T-helper 1 cell treated with Interleukin-12 subunit alpha and Interleukin-12 subunit beta and Interleukin-4 antibody, amounts not matched to agents 30 ng/mL and 1 ng/mL, for 36 hours (primary cell): ENCODE data around the gene GPT2. TPM values are rescaled to one million over a fixed set of nuclear protein-coding genes. Genes with fewer than 3 reads are reported as not detected.
"Not testable (repeated sequence)": the region's sequence is repeated elsewhere in the genome, so short reads cannot be mapped to it uniquely, and the experiment has no call there.

ENCODE experiments used
- intact Hi-C: fragments of 100-400 bp; cut with micrococcal nuclease; formaldehyde crosslinking; loops from one replicate; pipeline ENCODE4 v1.15.1; 2024
- total RNA-seq: library from RNA; stranded (reverse); gene quantifications from 2 replicates; pipeline ENCODE4 v1.2.3, GENCODE V29; 2022

Gene GPT2
- total RNA-seq, 1 donor from 2014 or later, result 7.0 TPM

DNA sequence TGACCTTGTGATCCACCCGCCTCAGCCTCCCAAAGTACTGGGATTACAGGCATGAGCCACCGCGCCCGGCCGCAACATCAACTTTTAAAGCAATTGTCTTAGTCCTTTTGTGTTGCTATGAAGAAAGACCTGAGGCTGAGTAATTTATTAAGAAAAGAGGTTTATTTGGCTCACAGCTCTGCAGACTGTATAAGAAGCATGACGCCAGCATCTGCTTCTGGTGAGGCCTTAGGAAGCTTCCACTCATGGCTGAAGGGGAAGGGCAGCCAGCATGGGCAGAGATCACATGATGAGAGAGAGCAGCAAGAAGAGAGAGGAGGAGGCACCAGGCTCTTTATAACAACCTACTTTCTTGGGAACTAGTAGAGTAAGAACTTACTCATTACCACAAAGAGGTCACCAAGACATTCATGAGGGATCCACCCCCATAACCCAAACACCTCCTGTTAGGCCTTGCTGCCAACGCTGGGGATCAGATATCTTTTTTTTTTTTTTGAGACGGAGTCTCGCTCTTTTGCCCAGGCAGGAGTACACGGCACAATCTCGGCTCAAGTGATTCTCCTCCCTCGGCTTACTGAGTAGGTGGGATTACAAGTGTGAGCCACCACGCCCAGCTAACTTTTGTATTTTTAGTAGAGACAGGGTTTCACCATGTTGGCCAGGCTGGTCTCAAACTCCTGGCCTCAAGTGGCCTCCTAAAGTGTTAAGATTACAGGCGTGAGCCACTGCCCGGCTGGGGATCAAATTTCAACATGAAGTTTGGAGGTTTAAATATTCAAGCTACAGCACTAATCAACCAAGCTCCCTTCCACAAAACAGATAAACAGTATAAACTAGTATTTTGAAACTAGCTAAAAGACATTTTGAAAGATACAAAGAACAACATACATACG lies 21.4 kb upstream of the GPT2 start:
- intact Hi-C loops, result no loop called here

DNA sequence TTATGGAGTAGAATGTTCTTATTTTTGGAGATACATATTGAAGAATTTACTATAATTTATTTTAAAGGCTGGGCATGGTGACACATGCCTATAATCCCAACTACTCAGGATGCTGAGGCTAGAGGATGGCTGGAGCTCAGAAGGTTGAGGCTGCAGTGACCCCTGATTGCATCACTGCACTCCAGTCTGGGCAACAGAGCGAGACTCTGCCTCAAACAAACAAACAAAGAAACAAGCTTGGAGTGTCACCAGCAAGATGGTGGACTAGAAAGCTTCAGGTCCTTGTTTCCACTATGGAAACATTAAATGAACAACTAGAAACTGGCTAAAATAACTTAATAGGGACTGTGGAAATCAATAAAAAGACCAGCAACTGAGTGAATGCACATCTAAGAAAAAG lies 17.9 kb upstream of the GPT2 start:
- intact Hi-C loops, result no loop called here

DNA sequence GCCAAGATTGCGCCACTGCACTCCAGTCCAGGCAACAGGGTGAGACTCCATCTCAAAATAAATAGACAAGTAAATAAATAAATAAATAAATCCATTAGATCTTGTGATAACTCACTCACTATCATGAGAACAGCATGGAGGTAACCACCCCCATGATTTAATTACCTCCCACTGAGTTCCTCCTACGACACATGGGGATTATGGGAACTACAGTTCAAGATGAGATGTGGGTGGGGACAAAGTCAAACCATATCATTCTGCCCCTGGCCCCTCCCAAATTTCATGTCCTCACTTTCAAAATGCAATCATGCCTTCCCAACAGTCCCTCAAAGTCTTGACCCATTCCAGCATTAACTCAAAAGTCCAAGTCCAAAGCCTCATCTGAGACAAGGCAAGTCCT lies 16.7 kb upstream of the GPT2 start:
- intact Hi-C loops, result not testable (repeated sequence)

DNA sequence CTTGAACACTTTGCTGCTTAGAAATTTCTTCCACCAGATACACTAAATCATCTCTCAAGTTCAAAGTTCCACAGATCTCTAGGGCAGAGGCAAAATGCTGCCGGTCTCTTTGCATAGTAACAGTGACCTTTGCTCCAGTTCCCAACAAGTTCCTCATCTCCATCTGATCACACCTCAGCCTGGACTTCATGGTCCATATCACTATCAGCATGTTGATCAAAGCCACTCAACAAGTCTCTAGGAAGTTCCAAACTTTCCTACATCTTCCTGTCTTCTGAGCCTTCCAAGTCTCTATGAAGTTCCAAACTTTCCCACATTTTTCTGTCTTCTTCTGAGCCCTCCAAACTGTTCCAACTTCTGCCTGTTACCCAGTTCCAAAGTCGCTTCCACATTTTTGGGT lies 15.3 kb upstream of the GPT2 start:
- intact Hi-C loops, result not testable (repeated sequence)

DNA sequence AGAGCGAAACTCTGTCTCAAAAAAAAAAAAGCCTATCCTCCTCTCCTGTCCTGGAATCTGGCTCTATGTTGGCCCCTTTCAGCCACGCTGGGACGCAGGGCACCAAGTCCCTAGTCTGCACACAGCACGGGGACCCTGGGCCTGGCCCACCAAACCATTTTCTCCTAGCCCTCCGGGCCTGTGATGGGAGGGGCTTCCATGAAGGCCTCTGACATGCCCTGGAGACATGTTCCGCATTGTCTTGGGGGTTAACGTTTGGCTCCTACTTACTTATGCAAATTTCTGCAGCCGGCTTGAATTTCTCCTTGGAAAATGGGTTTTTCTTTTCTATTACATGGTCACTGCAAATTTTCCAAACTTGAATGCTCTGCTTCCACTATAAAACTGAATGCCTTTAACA lies 12.6 kb upstream of the GPT2 start:
- intact Hi-C loops, result no loop called here

DNA sequence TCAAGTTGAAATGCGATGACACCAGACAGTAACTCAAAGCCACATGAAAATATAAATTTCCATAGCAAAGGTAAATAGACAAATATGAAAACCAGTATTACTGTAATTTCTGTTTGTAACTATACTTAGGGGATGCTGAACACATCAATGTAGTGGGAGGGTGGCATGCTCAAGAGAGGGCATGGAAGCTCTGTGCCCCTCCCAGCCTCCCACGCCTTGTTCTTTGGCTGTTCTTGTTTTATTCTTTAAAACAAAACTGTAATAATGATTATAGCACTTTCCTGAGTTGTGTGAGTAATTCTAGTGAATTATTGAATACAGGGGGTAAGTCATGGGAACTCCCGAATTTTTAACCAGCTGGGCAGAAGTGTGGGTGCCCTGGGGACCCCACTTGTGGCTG lies 11.0 kb upstream of the GPT2 start:
- intact Hi-C loops, result no loop called here

DNA sequence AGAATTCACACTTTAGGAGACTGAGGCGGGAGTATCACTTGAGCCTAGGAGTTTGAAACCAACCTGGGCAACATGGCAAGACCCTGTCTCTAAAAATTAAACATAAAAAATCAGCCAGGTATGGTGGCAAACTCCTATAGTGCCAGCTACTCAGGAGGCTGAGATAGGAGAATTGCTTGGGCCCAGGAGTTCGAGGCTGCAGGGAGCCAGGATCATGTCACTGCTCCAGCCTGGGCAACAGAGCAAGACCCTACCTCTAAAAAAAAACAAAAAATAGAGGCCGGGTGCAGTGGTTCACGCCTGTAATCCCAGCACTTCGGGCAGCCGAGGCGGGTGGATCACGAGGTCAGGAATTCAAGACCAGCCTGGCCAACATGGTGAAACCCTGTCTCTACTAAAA lies 8.9 kb upstream of the GPT2 start:
- intact Hi-C loops, result no loop called here

DNA sequence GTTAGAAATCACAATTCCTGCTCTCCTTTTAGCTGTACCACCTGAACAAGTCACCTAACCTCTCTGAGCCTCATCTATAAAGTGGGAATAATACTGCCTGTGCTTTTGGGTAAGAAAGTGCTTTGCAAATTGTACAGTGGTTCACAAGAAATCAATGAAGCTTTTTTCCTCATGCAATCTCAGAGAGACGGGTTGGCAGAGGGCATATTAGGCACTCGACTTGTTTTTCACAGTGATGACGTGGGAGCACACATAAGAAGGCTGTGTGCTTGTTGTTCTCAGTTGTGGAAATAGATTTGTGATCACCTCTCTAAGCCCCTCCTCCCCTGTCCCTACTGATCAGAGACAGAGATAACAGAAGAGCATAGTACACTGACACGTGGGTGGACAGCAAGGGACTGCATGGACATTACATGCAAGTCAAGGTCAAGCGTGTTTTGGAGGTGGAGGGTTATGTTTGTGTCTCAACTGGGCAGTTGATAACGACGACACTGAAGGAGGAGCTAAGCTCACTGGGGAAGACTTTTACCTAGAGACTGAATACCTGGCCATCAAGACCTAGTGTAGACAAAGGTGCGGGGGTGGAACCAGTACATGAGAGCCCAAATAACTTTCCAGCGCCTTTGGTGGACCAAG lies 1.7 kb upstream of the GPT2 start:
- intact Hi-C loops, result loop anchor here (5.0 kb wide), 1 partner anchor 580 kb away; the partner anchor contains the start of genes ITFG1 and PHKB

DNA sequence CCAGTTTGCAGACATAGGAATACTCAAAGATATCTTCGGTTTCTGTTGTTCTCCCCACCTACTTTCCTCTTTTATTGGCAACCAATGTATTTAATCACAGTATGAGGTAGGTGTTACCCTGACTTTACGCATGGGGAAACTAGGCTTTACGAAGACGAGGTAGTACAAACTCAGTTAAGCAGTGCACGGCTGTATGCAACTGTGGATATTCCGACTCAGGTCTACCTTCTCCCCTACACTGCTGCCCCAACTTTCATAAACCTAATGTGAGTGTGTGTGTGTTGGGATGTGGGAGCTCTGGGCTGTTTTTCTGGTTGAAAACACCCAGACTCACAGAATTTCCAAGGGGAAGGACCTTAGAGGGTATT lies 1.2 kb upstream of the GPT2 start:
- intact Hi-C loops, result loop anchor here (5.0 kb wide), 1 partner anchor 579 kb away; the partner anchor contains the start of genes ITFG1 and PHKB

DNA sequence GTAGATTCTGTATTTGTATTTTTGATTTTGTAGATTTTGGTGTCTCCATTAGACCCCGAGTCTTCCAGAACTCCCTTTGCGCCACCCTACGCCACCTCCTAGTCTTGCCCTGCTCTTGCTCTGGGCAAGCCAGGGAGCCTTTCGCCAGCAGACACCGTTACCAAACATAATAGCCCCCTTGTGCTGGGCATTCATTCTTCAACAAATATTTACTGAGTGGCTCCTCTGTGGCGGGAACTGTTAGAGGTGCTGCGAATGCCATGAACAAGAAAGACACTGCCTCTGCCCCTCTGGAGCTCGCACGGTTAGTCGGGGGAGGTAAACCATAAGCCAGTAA lies 841 bp upstream of the GPT2 start:
- intact Hi-C loops, result loop anchor here (5.0 kb wide), 1 partner anchor 579 kb away; the partner anchor contains the start of genes ITFG1 and PHKB

DNA sequence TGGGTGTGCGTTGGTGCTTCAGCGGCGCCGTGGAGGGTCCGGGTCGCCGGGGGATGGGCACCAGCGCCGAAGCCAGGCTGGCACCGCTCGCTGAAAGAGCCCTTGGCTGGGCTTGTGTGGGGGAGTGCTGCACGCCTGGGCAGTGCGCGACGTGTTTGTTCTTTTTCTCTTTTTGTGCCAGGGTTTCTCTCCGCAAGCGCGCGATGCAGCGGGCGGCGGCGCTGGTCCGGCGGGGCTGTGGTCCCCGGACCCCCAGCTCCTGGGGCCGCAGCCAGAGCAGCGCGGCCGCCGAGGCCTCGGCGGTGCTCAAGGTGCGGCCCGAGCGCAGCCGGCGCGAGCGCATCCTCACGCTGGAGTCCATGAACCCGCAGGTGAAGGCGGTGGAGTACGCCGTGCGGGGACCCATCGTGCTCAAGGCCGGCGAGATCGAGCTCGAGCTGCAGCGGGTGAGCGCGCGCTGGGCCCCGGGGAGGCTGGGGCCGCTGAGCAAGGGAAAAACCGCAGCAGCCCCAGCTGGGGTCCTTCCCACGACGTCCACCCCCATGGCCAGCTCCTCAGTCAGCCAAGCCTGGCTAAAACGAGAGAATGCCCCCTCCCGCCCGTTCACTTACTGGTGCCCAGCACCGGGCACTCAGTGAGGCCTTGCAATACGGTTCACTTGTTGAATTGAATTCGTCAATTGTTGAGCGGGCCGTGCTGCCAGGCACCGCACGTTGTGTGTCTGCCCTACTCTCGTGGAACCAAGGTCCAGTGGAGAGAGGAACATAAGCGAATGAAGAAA lies 541 bp downstream of the GPT2 start:
- intact Hi-C loops, result loop anchor here (1.0 to 5.0 kb wide), 9 partner anchors 25 to 578 kb away; partner anchors contain the start of genes C16orf87, ITFG1, ORC6 and PHKB

DNA sequence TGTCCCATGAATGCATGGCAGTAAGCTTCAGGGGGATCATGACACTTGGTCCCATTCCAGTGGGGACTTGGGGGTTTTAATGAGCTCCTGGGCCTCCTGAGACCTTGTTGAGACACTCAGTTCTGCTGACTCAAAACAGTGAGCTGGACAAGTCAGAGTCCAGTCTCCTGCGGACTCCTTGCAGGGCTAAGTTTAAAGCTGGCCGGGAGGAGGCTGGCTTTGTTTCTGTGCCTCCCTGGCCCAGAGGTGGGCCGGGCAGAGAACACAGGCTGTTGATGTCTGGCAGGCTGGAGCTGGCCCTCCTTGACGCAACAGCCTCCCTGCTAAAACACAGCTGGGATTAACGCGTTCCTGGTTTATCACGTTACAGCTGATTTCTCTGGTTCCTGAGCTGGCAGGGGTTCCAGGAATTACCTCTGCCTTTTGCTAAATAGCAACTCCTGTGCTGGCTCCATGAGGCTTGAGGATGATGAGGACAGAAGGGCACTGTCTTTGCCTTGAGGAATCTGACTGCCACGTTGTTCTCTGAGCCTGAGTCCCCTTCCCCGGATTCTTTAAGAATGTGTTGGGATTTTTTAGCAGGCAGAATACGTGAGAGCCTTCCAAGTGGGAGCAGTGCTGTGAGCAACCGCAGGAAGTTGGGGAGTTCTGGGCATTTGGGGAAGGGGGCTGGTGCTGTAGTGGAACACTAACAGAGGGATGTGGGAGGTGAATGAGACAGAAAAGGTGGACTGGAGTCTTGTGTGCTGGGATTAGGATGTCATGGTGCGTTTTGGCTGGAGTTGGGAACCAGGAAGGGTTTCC lies 2.0 kb downstream of the GPT2 start:
- intact Hi-C loops, result loop anchor here (2.0 kb wide), 1 partner anchor 265 kb away; the partner anchor contains the start of gene SHCBP1

DNA sequence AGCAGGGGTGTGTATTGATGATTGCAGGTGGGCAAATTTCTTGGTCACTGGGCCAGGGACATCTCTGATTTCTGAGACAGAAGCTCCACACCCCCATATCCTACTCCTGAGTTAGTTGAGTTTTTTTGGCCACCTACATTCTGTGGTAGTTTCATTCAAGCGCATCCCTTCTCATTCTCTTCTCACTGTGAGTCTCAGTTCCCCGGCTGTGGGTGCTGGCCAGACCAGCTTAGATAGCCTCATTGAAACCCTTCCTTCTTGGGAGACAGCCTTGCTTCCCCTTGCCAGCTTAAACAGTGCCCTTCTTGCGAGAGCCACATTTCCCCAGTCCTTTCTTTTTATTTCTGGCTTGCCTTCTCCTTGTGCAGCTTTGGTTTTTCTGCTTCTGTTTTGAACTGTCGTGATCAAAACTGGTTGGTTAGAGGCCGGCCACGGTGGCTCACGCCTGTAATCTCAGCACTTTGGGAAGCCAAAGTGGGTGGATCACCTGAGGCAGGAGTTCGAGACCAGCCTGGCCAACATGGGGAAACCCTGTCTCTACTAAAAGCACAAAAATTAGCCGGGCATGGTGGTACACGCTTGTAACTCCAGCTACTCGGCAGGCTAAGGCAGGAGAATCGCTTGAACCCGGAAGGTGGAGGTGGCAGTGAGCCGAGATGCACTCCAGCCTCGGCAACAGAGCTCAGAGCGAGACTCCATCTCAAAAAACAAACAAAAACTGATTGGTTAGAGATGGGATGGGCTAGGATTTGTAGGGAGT lies 2.8 kb downstream of the GPT2 start:
- intact Hi-C loops, result no loop called here

DNA sequence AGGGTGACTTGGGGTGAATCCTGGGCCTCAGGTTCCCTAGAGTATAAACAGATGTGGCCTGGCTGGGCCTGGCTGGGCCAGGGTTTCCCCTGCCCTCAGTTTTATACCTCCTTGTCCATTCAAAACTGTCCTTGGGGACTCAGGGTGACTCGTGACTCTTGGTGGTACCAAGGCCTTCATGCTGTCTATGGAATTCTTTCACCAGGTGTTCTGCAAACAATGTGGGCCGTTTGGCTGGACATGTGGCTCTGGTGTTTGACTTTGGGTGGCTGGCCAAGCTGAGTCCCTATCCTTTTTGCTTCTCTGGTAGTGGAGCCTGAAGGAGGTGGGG lies 3.3 kb downstream of the GPT2 start:
- intact Hi-C loops, result no loop called here

DNA sequence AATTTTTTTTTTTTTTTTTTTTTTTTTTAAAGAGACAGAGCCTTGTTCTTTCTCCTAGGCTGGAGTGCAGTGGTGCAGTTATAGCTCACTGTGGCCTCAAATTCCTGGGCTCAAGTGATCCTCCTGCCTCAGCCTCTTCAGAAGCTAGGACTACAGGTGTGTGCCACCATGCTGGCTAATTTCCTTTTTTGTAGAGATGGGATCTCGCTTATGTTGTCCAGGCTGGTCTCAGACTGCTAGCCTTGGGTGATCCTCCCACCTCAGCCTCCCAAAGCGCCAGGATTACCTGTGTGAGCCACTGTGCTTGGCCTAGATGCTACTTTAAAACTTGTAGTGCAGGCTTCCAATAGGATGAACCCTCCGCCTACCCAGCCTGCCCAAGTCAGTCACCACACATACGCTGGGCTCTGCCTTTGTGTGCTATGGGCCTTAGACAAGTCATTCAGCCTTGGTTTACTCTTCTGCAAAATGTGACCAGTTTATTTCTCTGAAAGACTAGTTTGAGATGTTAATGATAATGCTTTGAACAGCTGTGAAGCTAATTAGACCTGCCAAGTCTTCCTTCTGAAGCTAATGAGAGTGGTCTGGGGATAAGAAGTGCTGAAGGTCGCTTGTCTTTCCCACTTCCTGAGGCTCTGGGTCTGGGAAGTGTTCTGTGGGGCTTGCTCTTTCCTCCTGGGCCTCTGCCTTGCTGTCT lies 5.2 kb downstream of the GPT2 start:
- intact Hi-C loops, result no loop called here

DNA sequence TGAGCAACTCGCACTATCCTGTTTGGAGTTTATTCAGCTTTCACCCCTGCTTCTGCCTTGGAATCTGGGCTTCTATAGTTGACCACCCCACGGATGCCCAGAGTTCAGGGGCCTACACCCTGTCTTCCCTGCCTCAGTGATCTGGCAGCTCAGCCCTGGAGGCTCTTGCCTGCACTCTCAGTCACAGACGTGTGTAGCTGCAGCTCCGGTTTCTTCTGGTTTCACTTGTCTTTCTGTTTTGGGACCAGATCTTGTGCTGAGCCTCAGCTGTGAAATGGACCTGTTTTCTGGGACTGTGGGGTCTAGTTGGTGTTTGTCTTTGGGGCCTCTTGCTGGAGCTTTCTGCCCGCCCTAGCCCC lies 5.8 kb downstream of the GPT2 start:
- intact Hi-C loops, result no loop called here

DNA sequence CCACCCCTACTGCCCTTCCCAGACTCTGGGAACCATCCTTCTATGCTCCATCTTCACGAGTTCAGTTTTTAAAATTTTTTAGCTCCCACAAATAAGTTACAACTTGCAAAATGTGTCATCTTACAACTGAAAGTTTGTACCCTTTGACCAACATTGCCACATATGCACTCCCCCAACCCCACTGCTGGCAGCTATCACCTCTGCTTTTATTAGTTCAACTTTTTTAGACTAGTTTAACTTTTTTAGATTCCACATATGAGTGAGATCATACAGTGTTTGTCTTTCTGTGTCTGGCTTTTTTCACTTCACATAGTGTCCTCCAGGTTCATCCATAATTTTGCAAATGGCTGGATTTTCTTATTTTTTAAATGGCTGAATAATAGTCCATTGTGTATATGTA lies 7.7 kb downstream of the GPT2 start:
- intact Hi-C loops, result no loop called here

DNA sequence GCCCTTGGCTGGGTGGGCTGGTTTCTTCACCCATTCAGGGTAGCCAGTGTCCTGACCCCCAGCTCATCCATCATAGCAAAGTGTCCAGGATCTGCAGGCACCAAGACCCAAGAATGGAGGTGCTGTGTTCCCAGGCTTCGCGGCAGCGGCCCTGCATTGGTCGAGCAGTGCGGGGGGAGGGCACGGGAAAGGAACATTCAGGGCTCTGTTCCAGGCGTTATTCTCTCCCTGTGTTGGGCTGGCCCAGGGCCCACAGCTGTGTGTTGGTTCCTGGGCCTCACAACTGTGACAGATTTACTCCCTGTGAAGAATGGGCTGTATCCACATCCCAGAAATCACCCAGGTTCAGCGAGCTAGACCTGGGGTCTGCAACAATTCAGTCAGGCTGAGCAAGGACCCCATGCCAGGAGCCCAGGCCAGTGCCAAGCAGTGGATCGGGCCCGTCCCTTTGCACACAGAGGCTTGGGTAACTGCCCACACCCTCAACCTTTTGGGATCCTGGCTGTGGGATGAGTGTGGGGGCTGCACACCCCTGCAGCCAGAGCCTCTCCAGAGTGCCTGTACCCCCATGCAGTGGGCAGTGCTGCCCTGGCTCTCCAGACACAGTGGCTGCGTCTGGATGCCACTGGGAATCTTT lies 10.0 kb downstream of the GPT2 start:
- intact Hi-C loops, result no loop called here
